Skeletal muscle tissue (tissue), 4 donors: ENCODE data around the gene SH2B2. TPM values are rescaled to one million over a fixed set of nuclear protein-coding genes. Genes with fewer than 3 reads are reported as not detected.
"Not testable (repeated sequence)": the region's sequence is repeated elsewhere in the genome, so short reads cannot be mapped to it uniquely, and the experiment has no call there.

Experiments used
- H3K27ac ChIP-seq: one replicate; pipeline ENCODE4 v1.7.0; 2013; ENCODE audit warnings: mild to moderate bottlenecking, low read depth, low read length, inconsistent platforms
- H3K27me3 ChIP-seq, 3 donors: one replicate each; pipeline ENCODE4 v1.7.0; 2013; ENCODE audit warnings: low read length in 3 of 3; ENCODE audit not compliant: control insufficient read depth in 3 of 3, insufficient read depth in 3 of 3
- H3K36me3 ChIP-seq, 3 donors: one replicate each; pipeline ENCODE4 v1.7.0; 2013; ENCODE audit warnings: low read length in 3 of 3; ENCODE audit not compliant: control insufficient read depth in 3 of 3, insufficient read depth in 3 of 3
- H3K4me1 ChIP-seq, 3 donors: one replicate each; pipeline ENCODE4 v1.7.0; 2013; ENCODE audit warnings: low read length in 3 of 3, mild to moderate bottlenecking in 3 of 3; ENCODE audit not compliant: control insufficient read depth in 3 of 3, insufficient read depth in 3 of 3
- H3K4me3 ChIP-seq, 3 donors: one replicate each; pipeline ENCODE4 v1.7.0; 2013; ENCODE audit warnings: low read length in 3 of 3
- H3K9ac ChIP-seq, 3 donors: one replicate each; pipeline ENCODE4 v1.7.0; 2013; ENCODE audit warnings: low read length in 3 of 3, mild to moderate bottlenecking in 3 of 3, moderate library complexity in 2 of 3, low read depth in 1 of 3
- H3K9me3 ChIP-seq, 3 donors: one replicate each; pipeline ENCODE4 v1.7.0; 2013; ENCODE audit warnings: low read length in 3 of 3; ENCODE audit not compliant: control insufficient read depth in 3 of 3
- total RNA-seq: library from RNA; depleted of rRNA; stranded (reverse); fragments of >200 nt; gene quantifications from one replicate; pipeline ENCODE4 v1.2.3, GENCODE V29; 2014
- donor health status: Osteomylitis.

Gene SH2B2
- total RNA-seq, 1 donor from 2014 or later: 5.7 TPM

GRCh38 chr7:102329366-102329765 is 42.7 kb downstream of the SH2B2 start:
- H3K9ac ChIP-seq, H3K27ac ChIP-seq, H3K4me3 ChIP-seq, H3K4me1 ChIP-seq, H3K9me3 ChIP-seq, H3K36me3 ChIP-seq, H3K27me3 ChIP-seq: not testable (repeated sequence)

DNA sequence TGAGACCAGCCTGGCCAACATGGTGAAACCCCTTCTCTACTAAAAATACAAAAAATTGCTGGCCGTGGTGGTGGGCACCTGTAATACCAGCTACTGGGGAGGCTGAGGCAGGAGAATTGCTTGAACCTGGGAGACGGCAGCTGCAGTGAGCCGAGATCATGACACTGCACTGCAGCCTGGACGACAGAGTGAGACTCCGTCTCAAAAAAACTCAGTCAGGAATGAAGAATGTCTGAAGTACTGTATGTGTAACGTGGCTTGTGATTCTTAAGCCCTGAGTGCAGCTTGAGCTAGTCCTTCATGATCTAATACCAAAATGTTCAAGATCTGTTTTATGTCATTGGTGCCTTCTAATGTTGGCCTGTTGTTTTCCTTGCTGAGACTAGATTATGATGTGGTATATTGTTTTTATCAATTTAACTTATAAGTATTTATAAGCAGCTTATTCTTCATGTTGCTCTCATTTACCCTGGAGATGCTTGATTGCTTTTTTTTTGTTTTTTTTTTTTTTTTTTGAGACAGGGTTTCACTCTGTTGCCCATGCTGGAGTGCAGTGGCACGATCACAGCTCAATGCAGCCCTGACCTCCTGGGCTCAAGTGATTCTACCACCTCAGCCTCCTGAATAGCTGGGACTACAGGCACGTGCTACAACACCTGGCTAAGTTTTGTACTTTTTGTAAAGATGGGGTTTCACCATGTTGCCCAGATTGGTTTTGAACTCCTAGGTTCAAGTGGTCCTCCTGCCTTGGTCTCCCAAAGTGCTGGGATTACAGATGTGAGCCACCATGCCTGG is 44.2 kb downstream of the SH2B2 start:
- not testable (repeated sequence) for H3K9me3 ChIP-seq, H3K36me3 ChIP-seq, H3K9ac ChIP-seq, H3K4me1 ChIP-seq, H3K27ac ChIP-seq, H3K4me3 ChIP-seq, H3K27me3 ChIP-seq

DNA sequence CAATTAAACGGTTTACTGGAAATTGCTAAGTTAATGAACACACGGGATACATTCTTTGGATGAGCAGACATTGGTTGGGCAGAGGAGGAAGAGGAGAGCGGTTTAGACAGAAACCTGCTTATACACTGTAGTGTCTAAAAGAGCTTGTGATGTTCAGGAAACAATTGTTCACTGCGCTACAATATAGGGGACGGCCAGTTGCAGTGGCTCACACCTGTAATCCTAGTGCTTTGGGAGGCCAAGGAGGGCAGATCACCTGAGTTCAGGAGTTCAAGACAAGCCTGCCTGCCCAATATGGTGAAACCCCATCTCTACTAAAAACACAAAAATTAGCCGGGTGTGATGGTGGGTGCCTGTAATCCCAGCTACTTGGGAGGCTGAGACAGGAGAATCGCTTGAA is 48.9 kb downstream of the SH2B2 start:
- H3K36me3 ChIP-seq, H3K4me3 ChIP-seq, H3K9me3 ChIP-seq, H3K4me1 ChIP-seq, H3K27me3 ChIP-seq, H3K9ac ChIP-seq, H3K27ac ChIP-seq: not testable (repeated sequence)

- not testable (repeated sequence) for H3K9ac ChIP-seq, H3K4me1 ChIP-seq, H3K36me3 ChIP-seq, H3K27me3 ChIP-seq, H3K4me3 ChIP-seq, H3K9me3 ChIP-seq, H3K27ac ChIP-seq
Measured at GRCh38 chr7:102337002-102337401, 50.3 kb downstream of the SH2B2 start.

GRCh38 chr7:102337420-102337819 is 50.8 kb downstream of the SH2B2 start:
- H3K4me1 ChIP-seq, H3K36me3 ChIP-seq, H3K27me3 ChIP-seq, H3K9ac ChIP-seq, H3K4me3 ChIP-seq, H3K27ac ChIP-seq, H3K9me3 ChIP-seq: not testable (repeated sequence)

DNA sequence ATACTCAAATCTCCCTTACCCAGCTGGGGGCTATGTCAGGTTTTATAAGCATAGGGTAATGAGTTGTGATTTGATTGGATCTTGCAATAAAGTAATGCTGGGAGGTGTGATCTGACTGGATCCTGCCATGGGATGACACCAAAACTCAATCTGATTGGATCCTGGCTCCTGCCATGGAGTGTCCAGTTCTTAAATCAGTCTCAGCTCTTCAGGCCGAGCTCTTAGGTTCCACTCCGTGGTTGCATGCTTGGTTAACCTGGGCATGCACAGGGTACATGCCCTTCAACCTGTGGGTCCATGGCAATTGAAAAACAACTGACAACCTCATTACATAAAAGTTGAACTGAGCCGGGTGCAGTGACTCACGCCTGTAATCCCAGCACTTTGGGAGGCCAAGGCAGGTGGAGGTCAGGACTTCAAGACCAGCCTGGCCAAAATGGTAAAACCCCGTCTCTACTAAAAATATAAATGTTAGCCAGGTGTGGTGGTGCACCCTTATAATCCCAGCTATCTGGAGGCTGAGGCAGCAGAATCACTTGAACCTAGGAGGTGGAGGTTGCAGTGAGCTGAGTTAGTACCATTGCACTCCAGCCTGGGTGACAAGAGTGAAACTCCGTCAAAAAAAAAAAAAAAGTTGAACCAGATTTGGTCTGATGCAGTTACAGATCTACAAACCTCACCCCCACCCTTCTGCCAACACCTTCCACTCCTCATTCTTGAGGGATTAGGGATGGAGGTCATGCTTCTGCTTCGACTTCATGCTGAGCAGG is 54.1 kb downstream of the SH2B2 start:
- H3K4me3 ChIP-seq, H3K9ac ChIP-seq, H3K4me1 ChIP-seq, H3K27ac ChIP-seq, H3K27me3 ChIP-seq, H3K9me3 ChIP-seq, H3K36me3 ChIP-seq: not testable (repeated sequence)

- not testable (repeated sequence) for H3K4me1 ChIP-seq, H3K9me3 ChIP-seq, H3K9ac ChIP-seq, H3K4me3 ChIP-seq, H3K27me3 ChIP-seq, H3K27ac ChIP-seq, H3K36me3 ChIP-seq
Measured at GRCh38 chr7:102346983-102347382, 60.3 kb downstream of the SH2B2 start.

GRCh38 chr7:102356344-102356743 is 69.7 kb downstream of the SH2B2 start, which contains the start of gene SPDYE6:
Gene SPDYE6 (minus strand): TSS chr7:102356444. CDS start chr7:102356023, 421 bp downstream.
- H3K36me3 ChIP-seq, H3K9ac ChIP-seq, H3K9me3 ChIP-seq, H3K4me1 ChIP-seq, H3K27me3 ChIP-seq, H3K4me3 ChIP-seq, H3K27ac ChIP-seq: not testable (repeated sequence)

DNA sequence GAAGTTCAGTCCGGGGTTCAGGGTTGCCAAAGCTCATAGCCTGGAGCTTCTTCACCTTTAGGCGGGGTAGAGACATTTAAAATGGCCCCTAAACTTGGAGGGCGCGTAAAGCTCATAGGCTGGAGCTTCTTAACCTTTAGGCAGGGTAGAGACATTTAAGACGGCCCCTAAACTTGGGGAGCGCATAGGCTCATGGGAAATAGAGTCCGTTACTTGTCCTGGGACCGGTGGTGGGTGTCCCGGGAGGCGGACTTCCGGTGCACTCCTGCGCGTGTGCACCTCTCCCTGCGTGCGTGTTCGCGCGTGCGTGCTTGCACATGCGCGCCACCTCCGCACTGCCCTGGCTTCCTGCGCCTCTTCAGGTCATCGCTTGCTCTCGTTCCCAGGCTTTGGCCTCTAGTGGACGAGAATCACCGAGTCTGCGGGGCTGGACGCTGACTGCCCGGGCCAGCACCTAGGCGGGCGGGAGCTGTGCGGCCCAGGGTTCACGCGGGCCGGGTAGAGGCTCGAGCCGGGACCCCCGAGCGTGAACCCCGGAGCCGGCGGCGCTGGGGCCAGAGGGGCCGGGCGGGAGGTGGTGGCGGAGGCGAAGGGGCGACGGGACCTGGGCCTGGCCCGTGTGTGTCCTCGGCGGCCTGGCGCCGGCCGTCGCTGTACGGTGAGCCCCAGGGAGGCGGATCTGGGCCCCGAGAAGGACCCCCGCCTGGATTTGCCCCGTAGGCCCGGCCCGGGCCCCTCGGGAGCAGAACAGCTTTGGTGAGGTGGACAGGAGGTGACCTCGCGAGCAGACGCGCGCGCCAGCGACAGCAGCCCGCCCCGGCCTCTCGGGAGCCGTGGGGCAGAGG is 77.1 kb downstream of the SH2B2 start:
- Histone ChIP-seq H3K4me3 (peak overlapping the region; percentile 65 to 74 (median 74)), H3K27ac (peak overlapping the region; percentile 93), H3K9ac (peak overlapping the region; percentile 76 to 84 (median 77))
- not testable (repeated sequence) for H3K4me1 ChIP-seq, H3K36me3 ChIP-seq, H3K9me3 ChIP-seq, H3K27me3 ChIP-seq
